ENCODE results near the gene ASTN2. TPM values are rescaled to one million over a fixed set of nuclear protein-coding genes. Genes with fewer than 3 reads are reported as not detected.

ASTN2 gene
- total and polyA plus RNA-seq, 2 experiments from 2014 or later, result 5.6 to 7.7 TPM

DNA sequence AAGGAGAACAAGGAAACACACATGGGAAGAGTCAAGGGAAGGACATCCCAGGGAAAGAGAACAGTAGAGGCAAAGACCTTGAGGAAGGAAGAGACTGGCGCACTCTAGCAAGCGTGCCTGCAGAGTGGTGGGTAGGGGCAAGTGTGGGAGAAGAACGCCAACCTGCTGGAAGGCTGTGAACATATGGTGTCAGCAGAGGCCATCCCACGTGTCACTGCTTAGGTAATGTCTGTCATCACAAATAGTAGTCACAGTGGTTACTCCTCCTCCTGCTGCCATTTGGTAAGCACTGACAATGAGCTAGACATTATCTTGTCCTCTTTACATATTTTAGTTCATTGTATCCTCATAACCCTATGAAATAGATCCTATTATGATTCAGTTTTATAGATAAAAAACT is 934.2 kb downstream of the ASTN2 start:
- Histone ChIP-seq H3K4me1 (ENCODE audit: low read depth) (peaks cover 16% of the 10 kb centered on the region), H3K4me3 (no peak overlapping the region), H3K9me3 (ENCODE audit: low read depth) (no peaks in the 10 kb centered on the region), H3K27me3 (no peaks in the 10 kb centered on the region), H3K27ac (no peak overlapping the region), H3K36me3 (no peaks in the 10 kb centered on the region)
- TF ChIP-seq, protein P1, sequence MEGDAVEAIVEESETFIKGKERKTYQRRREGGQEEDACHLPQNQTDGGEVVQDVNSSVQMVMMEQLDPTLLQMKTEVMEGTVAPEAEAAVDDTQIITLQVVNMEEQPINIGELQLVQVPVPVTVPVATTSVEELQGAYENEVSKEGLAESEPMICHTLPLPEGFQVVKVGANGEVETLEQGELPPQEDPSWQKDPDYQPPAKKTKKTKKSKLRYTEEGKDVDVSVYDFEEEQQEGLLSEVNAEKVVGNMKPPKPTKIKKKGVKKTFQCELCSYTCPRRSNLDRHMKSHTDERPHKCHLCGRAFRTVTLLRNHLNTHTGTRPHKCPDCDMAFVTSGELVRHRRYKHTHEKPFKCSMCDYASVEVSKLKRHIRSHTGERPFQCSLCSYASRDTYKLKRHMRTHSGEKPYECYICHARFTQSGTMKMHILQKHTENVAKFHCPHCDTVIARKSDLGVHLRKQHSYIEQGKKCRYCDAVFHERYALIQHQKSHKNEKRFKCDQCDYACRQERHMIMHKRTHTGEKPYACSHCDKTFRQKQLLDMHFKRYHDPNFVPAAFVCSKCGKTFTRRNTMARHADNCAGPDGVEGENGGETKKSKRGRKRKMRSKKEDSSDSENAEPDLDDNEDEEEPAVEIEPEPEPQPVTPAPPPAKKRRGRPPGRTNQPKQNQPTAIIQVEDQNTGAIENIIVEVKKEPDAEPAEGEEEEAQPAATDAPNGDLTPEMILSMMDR (IDR thresholded peaks at IDR 0.05; ENCODE audit: low read depth, low read length), result no peak
- no peak for DNase-seq (ENCODE audit: low read depth in 1 of 2, low spot score in 1 of 2)

DNA sequence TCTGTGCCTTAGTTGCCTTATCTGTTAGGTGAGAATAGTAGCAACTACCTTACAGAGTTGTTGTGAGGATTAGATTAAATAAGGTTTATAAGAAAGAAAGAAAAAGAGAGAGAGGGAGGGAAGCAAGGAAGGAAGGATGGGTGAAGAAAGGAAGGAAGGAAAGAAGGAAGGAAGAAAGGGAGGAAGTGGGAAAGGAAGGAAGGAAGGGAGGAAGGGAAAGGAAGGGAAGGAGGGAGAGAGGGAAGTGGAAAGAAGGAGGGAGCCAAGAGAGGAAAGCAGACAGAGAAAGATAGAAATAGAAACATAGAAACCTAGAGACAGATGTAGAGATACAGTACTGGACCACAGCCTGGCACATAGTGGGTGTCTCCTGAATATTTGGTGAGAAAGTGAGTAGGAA is 934.9 kb downstream of the ASTN2 start:
- no peaks in the 10 kb centered on the region for H3K27me3 ChIP-seq
- DNase-seq (ENCODE audit: low read depth in 1 of 2, low spot score in 1 of 2), result no peak
- H3K27ac ChIP-seq, result no peak overlapping the region
- H3K36me3 ChIP-seq, result no peaks in the 10 kb centered on the region
- H3K4me1 ChIP-seq (ENCODE audit: low read depth), result peaks cover 16% of the 10 kb centered on the region
- TF ChIP-seq, protein P1 (IDR thresholded peaks at IDR 0.05; ENCODE audit: low read depth, low read length), result no peak
- H3K4me3 ChIP-seq, result no peak overlapping the region
- H3K9me3 ChIP-seq (ENCODE audit: low read depth), result no peaks in the 10 kb centered on the region

DNA sequence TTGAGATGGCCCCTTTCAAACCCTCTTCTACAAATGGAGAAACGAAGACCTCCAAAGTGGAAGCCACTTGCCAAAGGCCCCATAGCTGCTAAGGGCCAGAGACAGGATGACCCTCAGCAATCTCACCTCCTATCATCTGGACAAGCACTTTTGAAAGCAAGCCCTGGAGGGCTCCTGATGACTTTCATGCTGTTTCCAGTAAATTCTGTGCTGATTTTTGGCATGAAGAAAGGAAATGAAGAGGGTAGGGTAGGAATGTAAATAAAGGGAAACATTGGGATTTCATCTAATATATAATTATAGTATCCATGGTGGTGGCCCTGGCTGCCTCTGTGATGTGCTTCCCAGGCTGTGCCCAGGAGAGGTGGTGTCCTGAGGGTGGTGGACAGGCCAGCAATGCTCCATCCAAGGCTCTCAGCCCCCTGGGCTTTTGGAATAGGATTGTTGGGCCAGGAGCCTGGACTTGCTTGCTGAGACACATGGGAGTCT is 935.8 kb downstream of the ASTN2 start:
- H3K4me1 ChIP-seq (ENCODE audit: low read depth), result peaks cover 14% of the 10 kb centered on the region
- TF ChIP-seq, protein P1 (IDR thresholded peaks at IDR 0.05; ENCODE audit: low read depth, low read length), result no peak
- no peak for DNase-seq (ENCODE audit: low read depth in 1 of 2, low spot score in 1 of 2)
- no peak overlapping the region for H3K4me3 ChIP-seq
- no peak overlapping the region for H3K27ac ChIP-seq
- H3K27me3 ChIP-seq, result no peaks in the 10 kb centered on the region
- no peaks in the 10 kb centered on the region for H3K36me3 ChIP-seq
- H3K9me3 ChIP-seq (ENCODE audit: low read depth), result no peaks in the 10 kb centered on the region

DNA sequence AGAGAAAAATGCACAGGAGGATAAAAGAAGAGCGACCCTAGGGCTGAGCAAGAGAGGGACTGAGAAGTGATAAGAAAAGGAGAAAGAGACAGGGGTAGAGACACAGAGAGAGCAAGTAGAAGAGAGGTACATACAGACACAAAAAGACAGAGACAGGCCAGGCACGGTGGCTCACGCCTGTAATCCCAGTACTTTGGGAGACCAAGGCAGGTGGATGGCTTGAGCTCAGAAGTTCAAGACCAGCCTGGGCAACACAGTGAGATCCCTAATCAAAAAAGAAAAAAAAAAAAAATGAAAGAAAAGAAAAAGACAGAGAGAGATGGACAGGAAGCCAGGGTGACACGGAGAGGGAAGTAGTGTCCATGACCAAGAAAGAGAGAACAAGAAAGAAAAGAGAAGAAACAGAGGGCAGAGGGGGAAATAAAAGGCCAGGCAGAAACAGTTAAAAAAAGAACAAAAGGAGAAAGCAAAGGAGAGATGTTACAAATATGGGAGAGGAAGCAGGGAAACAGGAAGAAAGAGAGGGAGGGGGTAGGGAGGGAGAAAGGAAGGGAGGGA is 937.2 kb downstream of the ASTN2 start:
- TF ChIP-seq, protein P1 (IDR thresholded peaks at IDR 0.05; ENCODE audit: low read depth, low read length), result no peak
- Histone ChIP-seq H3K36me3 (no peaks in the 10 kb centered on the region), H3K27ac (peak overlapping the region; percentile 26), H3K4me3 (no peak overlapping the region), H3K9me3 (ENCODE audit: low read depth) (no peaks in the 10 kb centered on the region), H3K27me3 (no peaks in the 10 kb centered on the region), H3K4me1 (ENCODE audit: low read depth) (peaks cover 11% of the 10 kb centered on the region)
- no peak for DNase-seq (ENCODE audit: low read depth in 1 of 2, low spot score in 1 of 2)

DNA sequence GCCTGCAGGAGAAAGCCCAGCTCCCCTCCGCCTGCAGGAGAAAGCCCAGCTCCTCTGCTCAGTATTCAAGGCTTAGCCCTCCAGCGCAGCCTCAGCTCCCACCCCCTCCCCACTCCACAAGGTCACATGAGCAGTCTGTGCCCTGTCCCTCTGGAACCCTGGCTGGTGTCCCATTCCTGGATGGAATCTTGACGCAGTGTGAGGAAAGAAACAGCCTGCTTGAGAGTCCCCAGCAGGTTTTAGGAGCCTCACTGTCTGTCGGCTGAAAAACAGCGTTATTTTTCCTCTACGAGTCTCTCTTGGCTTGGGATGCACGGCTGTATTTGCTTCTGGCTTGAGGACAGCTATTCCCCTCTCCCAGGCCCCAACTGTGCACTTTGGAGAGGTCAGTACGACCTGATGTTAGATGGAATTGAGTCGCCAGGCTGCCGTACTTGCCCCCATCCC is 937.9 kb downstream of the ASTN2 start:
- Histone ChIP-seq H3K27me3 (no peaks in the 10 kb centered on the region), H3K4me1 (ENCODE audit: low read depth) (peaks cover 15% of the 10 kb centered on the region), H3K4me3 (no peak overlapping the region), H3K9me3 (ENCODE audit: low read depth) (no peaks in the 10 kb centered on the region), H3K27ac (peak overlapping the region; percentile 26), H3K36me3 (no peaks in the 10 kb centered on the region)
- TF ChIP-seq, protein P1 (IDR thresholded peaks at IDR 0.05; ENCODE audit: low read depth, low read length), result no peak
- DNase-seq (ENCODE audit: low read depth in 1 of 2, low spot score in 1 of 2), result peak in 1 of 2 donors; percentile 47
